ENCODE measurements around the gene UTP15.

UTP15 gene

GRCh38 chr5:73545403-73545779, 20.2 kb upstream of the UTP15 start:
- H3K79me1 ChIP-seq (ENCODE audit: low read depth, low read length), result no peaks in the 10 kb centered on the region
- no CpG with 5 or more reads among the region's 1 CpG for WGBS, 2 donors (ENCODE audit: extremely low coverage in 2 of 2, insufficient read length in 2 of 2, insufficient replicate concordance in 1 of 2)

GRCh38 chr5:73550016-73550415, 15.5 kb upstream of the UTP15 start:
- H4K8ac ChIP-seq (ENCODE audit: low read depth, low read length), result no peak overlapping the region
- no peaks in the 10 kb centered on the region for H3K4me1 ChIP-seq (ENCODE audit: control insufficient read depth in 2 of 2, insufficient read depth in 1 of 2, low read depth in 1 of 2, low read length in 2 of 2)
- no peak for DNase-seq (ENCODE audit: low spot score)
- H4K91ac ChIP-seq (ENCODE audit: low read depth, low read length, poor library complexity), result no peak overlapping the region
- no peak overlapping the region for H3K4me2 ChIP-seq (ENCODE audit: insufficient read depth, low read length, poor library complexity, severe bottlenecking)
- H3K18ac ChIP-seq (ENCODE audit: low read length), result no peak overlapping the region
- H3K23ac ChIP-seq (ENCODE audit: low read depth, low read length, poor library complexity), result no peak overlapping the region
- no peaks in the 10 kb centered on the region for H3K27me3 ChIP-seq (ENCODE audit: control insufficient read depth in 3 of 3, insufficient read depth in 3 of 3, low read depth in 1 of 3, low read length in 3 of 3)
- no peak overlapping the region for H2AFZ ChIP-seq (ENCODE audit: low read length)
- H3K4me3 ChIP-seq (ENCODE audit: low read length in 2 of 2), result no peak overlapping the region
- H3K36me3 ChIP-seq (replicated peaks in 1 of 2; ENCODE audit: control insufficient read depth in 2 of 2, insufficient read depth in 2 of 2, low read length in 2 of 2), result peaks cover 4 to 32% of the 10 kb centered on the region in 2 donors
- no peaks in the 10 kb centered on the region for H3K79me1 ChIP-seq (ENCODE audit: low read depth, low read length)
- no peak overlapping the region for H2AK5ac ChIP-seq (ENCODE audit: low read depth, low read length)
- H2BK5ac ChIP-seq (ENCODE audit: low read length), result no peak overlapping the region
- no peak overlapping the region for H2BK12ac ChIP-seq (ENCODE audit: low read length)
- no peaks in the 10 kb centered on the region for H3K9me3 ChIP-seq (replicated peaks in 1 of 2; ENCODE audit: control insufficient read depth in 2 of 2, insufficient read depth in 1 of 2, low read depth in 1 of 2, low read length in 2 of 2)
- H3K4ac ChIP-seq (ENCODE audit: low read length), result no peak overlapping the region
- no peak overlapping the region for H2BK15ac ChIP-seq (ENCODE audit: low read length)
- WGBS, 2 donors (ENCODE audit: extremely low coverage in 2 of 2, insufficient read length in 2 of 2, insufficient replicate concordance in 1 of 2), result no CpG with 5 or more reads among the region's 1 CpG
- no peak overlapping the region for H3K9ac ChIP-seq (ENCODE audit: low read depth, low read length, poor library complexity)
- no peak overlapping the region for H3K14ac ChIP-seq (ENCODE audit: low read length)
- no peak overlapping the region for H2BK120ac ChIP-seq (ENCODE audit: low read depth, low read length)
- no peak overlapping the region for H3K27ac ChIP-seq (replicated peaks; ENCODE audit: low read length)

More at GRCh38 chr5:73545403-73545779, 20.2 kb upstream of the UTP15 start:
- Histone ChIP-seq H3K4ac (ENCODE audit: low read length) (no peak overlapping the region), H2BK12ac (ENCODE audit: low read length) (no peak overlapping the region), H2BK5ac (ENCODE audit: low read length) (no peak overlapping the region), H3K27ac (replicated peaks; ENCODE audit: low read length) (no peak overlapping the region), H3K9ac (ENCODE audit: low read depth, low read length, poor library complexity) (no peak overlapping the region), H3K4me2 (ENCODE audit: insufficient read depth, low read length, poor library complexity, severe bottlenecking) (no peak overlapping the region), H3K4me3 (ENCODE audit: low read length in 2 of 2) (no peak overlapping the region), H2AK5ac (ENCODE audit: low read depth, low read length) (no peak overlapping the region), H3K14ac (ENCODE audit: low read length) (no peak overlapping the region), H2BK120ac (ENCODE audit: low read depth, low read length) (no peak overlapping the region), H3K23ac (ENCODE audit: low read depth, low read length, poor library complexity) (no peak overlapping the region), H2BK15ac (ENCODE audit: low read length) (no peak overlapping the region), H3K4me1 (ENCODE audit: control insufficient read depth in 2 of 2, insufficient read depth in 1 of 2, low read depth in 1 of 2, low read length in 2 of 2) (peaks cover 0 to 9% of the 10 kb centered on the region in 2 donors), H3K9me3 (replicated peaks in 1 of 2; ENCODE audit: control insufficient read depth in 2 of 2, insufficient read depth in 1 of 2, low read depth in 1 of 2, low read length in 2 of 2) (no peaks in the 10 kb centered on the region), H3K27me3 (ENCODE audit: control insufficient read depth in 3 of 3, insufficient read depth in 3 of 3, low read depth in 1 of 3, low read length in 3 of 3) (peaks cover 0 to 1% (median 0%) of the 10 kb centered on the region in 3 experiments), H3K36me3 (replicated peaks in 1 of 2; ENCODE audit: control insufficient read depth in 2 of 2, insufficient read depth in 2 of 2, low read length in 2 of 2) (no peaks in the 10 kb centered on the region), H3K18ac (ENCODE audit: low read length) (no peak overlapping the region), H4K91ac (ENCODE audit: low read depth, low read length, poor library complexity) (no peak overlapping the region), H4K8ac (ENCODE audit: low read depth, low read length) (no peak overlapping the region), H2AFZ (ENCODE audit: low read length) (peak overlapping the region; percentile 54)
- DNase-seq (ENCODE audit: low spot score), result no peak

GRCh38 chr5:73552642-73553041, 12.9 kb upstream of the UTP15 start:
- Histone ChIP-seq H3K4me1 (ENCODE audit: control insufficient read depth in 2 of 2, insufficient read depth in 1 of 2, low read depth in 1 of 2, low read length in 2 of 2) (no peaks in the 10 kb centered on the region), H3K9ac (ENCODE audit: low read depth, low read length, poor library complexity) (no peak overlapping the region), H3K4ac (ENCODE audit: low read length) (no peak overlapping the region), H2AFZ (ENCODE audit: low read length) (no peak overlapping the region), H4K8ac (ENCODE audit: low read depth, low read length) (no peak overlapping the region), H3K79me1 (ENCODE audit: low read depth, low read length) (no peaks in the 10 kb centered on the region), H2BK120ac (ENCODE audit: low read depth, low read length) (no peak overlapping the region), H3K14ac (ENCODE audit: low read length) (no peak overlapping the region), H2AK5ac (ENCODE audit: low read depth, low read length) (no peak overlapping the region), H3K23ac (ENCODE audit: low read depth, low read length, poor library complexity) (no peak overlapping the region), H3K18ac (ENCODE audit: low read length) (no peak overlapping the region), H4K91ac (ENCODE audit: low read depth, low read length, poor library complexity) (no peak overlapping the region), H3K4me2 (ENCODE audit: insufficient read depth, low read length, poor library complexity, severe bottlenecking) (no peak overlapping the region), H3K27me3 (ENCODE audit: control insufficient read depth in 3 of 3, insufficient read depth in 3 of 3, low read depth in 1 of 3, low read length in 3 of 3) (no peaks in the 10 kb centered on the region), H3K36me3 (replicated peaks in 1 of 2; ENCODE audit: control insufficient read depth in 2 of 2, insufficient read depth in 2 of 2, low read length in 2 of 2) (peaks cover 5 to 58% of the 10 kb centered on the region in 2 donors), H3K27ac (replicated peaks; ENCODE audit: low read length) (no peak overlapping the region), H2BK15ac (ENCODE audit: low read length) (no peak overlapping the region), H3K9me3 (replicated peaks in 1 of 2; ENCODE audit: control insufficient read depth in 2 of 2, insufficient read depth in 1 of 2, low read depth in 1 of 2, low read length in 2 of 2) (no peaks in the 10 kb centered on the region), H2BK12ac (ENCODE audit: low read length) (no peak overlapping the region), H3K4me3 (ENCODE audit: low read length in 2 of 2) (no peak overlapping the region), H2BK5ac (ENCODE audit: low read length) (no peak overlapping the region)
- DNase-seq (ENCODE audit: low spot score), result no peak

- Histone ChIP-seq H4K91ac (ENCODE audit: low read depth, low read length, poor library complexity) (no peak overlapping the region), H3K9ac (ENCODE audit: low read depth, low read length, poor library complexity) (no peak overlapping the region), H3K36me3 (replicated peaks in 1 of 2; ENCODE audit: control insufficient read depth in 2 of 2, insufficient read depth in 2 of 2, low read length in 2 of 2) (peaks cover 9 to 92% of the 10 kb centered on the region in 2 donors), H3K23ac (ENCODE audit: low read depth, low read length, poor library complexity) (no peak overlapping the region), H3K79me1 (ENCODE audit: low read depth, low read length) (no peaks in the 10 kb centered on the region), H2AK5ac (ENCODE audit: low read depth, low read length) (no peak overlapping the region), H3K14ac (ENCODE audit: low read length) (no peak overlapping the region), H3K9me3 (replicated peaks in 1 of 2; ENCODE audit: control insufficient read depth in 2 of 2, insufficient read depth in 1 of 2, low read depth in 1 of 2, low read length in 2 of 2) (no peaks in the 10 kb centered on the region), H3K4ac (ENCODE audit: low read length) (no peak overlapping the region), H2BK15ac (ENCODE audit: low read length) (no peak overlapping the region), H3K27ac (replicated peaks; ENCODE audit: low read length) (no peak overlapping the region), H2BK120ac (ENCODE audit: low read depth, low read length) (no peak overlapping the region), H3K4me3 (ENCODE audit: low read length in 2 of 2) (no peak overlapping the region), H3K18ac (ENCODE audit: low read length) (no peak overlapping the region), H3K4me1 (ENCODE audit: control insufficient read depth in 2 of 2, insufficient read depth in 1 of 2, low read depth in 1 of 2, low read length in 2 of 2) (peaks cover 0 to 3% of the 10 kb centered on the region in 2 donors), H4K8ac (ENCODE audit: low read depth, low read length) (no peak overlapping the region), H2BK12ac (ENCODE audit: low read length) (no peak overlapping the region), H3K27me3 (ENCODE audit: control insufficient read depth in 3 of 3, insufficient read depth in 3 of 3, low read depth in 1 of 3, low read length in 3 of 3) (no peaks in the 10 kb centered on the region), H2AFZ (ENCODE audit: low read length) (no peak overlapping the region), H2BK5ac (ENCODE audit: low read length) (no peak overlapping the region), H3K4me2 (ENCODE audit: insufficient read depth, low read length, poor library complexity, severe bottlenecking) (no peak overlapping the region)
- DNase-seq (ENCODE audit: low spot score), result no peak
- no CpG with 5 or more reads among the region's 1 CpG for WGBS, 2 donors (ENCODE audit: extremely low coverage in 2 of 2, insufficient read length in 2 of 2, insufficient replicate concordance in 1 of 2)
These were observed 6.6 kb upstream of the UTP15 start for GRCh38 chr5:73558950-73559349.

Measured in neuronal stem cell (in vitro differentiated cells).